Lung (tissue), 12 donors: Measurements from ENCODE around the gene SRXN1. TPM values are rescaled to one million over a fixed set of nuclear protein-coding genes. Genes with fewer than 3 reads are reported as not detected.
"Not testable (repeated sequence)": the region's sequence is repeated elsewhere in the genome, so short reads cannot be mapped to it uniquely, and the experiment has no call there.

Experiments used
- ATAC-seq: fragments of 200-7000 bp; cut with Tn5 transposase; one replicate; pipeline ENCODE4 v1.9.1; 2020; ENCODE audit warnings: moderate number of reproducible peaks; ENCODE audit not compliant: insufficient read depth, low FRiP score
- DNase-seq, 3 donors: peaks; one replicate each; pipeline ENCODE4 v3.0.0-alpha.2; 2013 to 2017
- H3K27ac ChIP-seq, 2 donors: one replicate each; pipeline ENCODE4 v1.5.1; 2013; ENCODE audit warnings: mild to moderate bottlenecking in 2 of 2, moderate library complexity in 2 of 2, control low read depth in 1 of 2, inconsistent platforms in 1 of 2, low read depth in 1 of 2, low read length in 1 of 2
- H3K27me3 ChIP-seq, 3 donors: one replicate each; pipeline ENCODE4 v1.5.1; 2013; ENCODE audit warnings: low read length in 2 of 3; ENCODE audit not compliant: control insufficient read depth in 3 of 3, insufficient read depth in 3 of 3
- H3K36me3 ChIP-seq, 4 donors: one replicate each; pipeline ENCODE4 v1.5.1; 2013; ENCODE audit warnings: low read length in 4 of 4, mild to moderate bottlenecking in 1 of 4, moderate library complexity in 1 of 4; ENCODE audit not compliant: control insufficient read depth in 4 of 4, insufficient read depth in 4 of 4
- H3K4me1 ChIP-seq, 5 donors: one replicate each; pipeline ENCODE4 v1.5.1; 2013; ENCODE audit warnings: low read length in 5 of 5, mild to moderate bottlenecking in 2 of 5, moderate library complexity in 1 of 5; ENCODE audit not compliant: control insufficient read depth in 5 of 5, insufficient read depth in 5 of 5
- H3K4me3 ChIP-seq: one replicate; pipeline ENCODE4 v1.5.1; 2013; ENCODE audit warnings: mild to moderate bottlenecking, control low read depth, moderate library complexity
- H3K9ac ChIP-seq, 2 donors: one replicate each; pipeline ENCODE4 v1.5.1; 2013; ENCODE audit warnings: low read length in 2 of 2, control low read depth in 1 of 2; ENCODE audit not compliant: insufficient read depth in 1 of 2
- H3K9me3 ChIP-seq, 4 donors: one replicate each; pipeline ENCODE4 v1.5.1; 2013; ENCODE audit warnings: low read length in 3 of 4, mild to moderate bottlenecking in 1 of 4, moderate library complexity in 1 of 4; ENCODE audit not compliant: control insufficient read depth in 4 of 4, insufficient read depth in 3 of 4
- CTCF ChIP-seq: IDR thresholded peaks from 2 replicates; pipeline ENCODE4 v1.5.1; 2012; ENCODE audit warnings: mild to moderate bottlenecking; ENCODE audit errors: control extremely low read depth, extremely low read depth
- WGBS, 2 donors: extraction: QIAGEN DNeasy Blood & Tissue Kit; methylation state at CpG; one replicate each; pipeline ENCODE4 v1.1.7; 2013; 5-methylcytosine and 5-hydroxymethylcytosine counted together
- polyA plus RNA-seq, 2 donors: library from polyadenylated mRNA; stranded (reverse); fragments of 200-250 nt; gene quantifications; one replicate each; pipeline ENCODE4 v1.2.1, GENCODE V29; 2013
- total RNA-seq, 2 donors: library from RNA; depleted of rRNA in 1 of 2; stranded (reverse); fragments of >200 nt in 1 of 2; gene quantifications; one replicate each; pipeline ENCODE4 v1.2.1, GENCODE V29; 2014 to 2021
- donor health status: control.
- donor health status: control.
- donor health status: Bipolar disorder and iron deficiency.
- donor health status: healthy.
- donor health status: DM: yes; HTN: yes; CAD: no.

The SRXN1 gene
- total and polyA plus RNA-seq, 4 donors, result 6.1 to 47.4 (median 25.3) TPM

- no peak overlapping the region for H3K4me3 ChIP-seq
- TF ChIP-seq CTCF, result no peak
- 50 to 62% methylated on average over 2 of the region's 2 CpGs for WGBS, 2 donors
- no peak for ATAC-seq
- peaks cover 0 to 4% (median 0%) of the 10 kb centered on the region in 5 donors for H3K4me1 ChIP-seq
- no peak overlapping the region for H3K9ac ChIP-seq
- no peak overlapping the region for H3K27ac ChIP-seq
- H3K9me3 ChIP-seq, result peaks cover 0 to 2% (median 0%) of the 10 kb centered on the region in 4 donors
- DNase-seq, result peak in 1 of 3 donors; percentile 53
- peaks cover 0 to 9% (median 3%) of the 10 kb centered on the region in 3 donors for H3K27me3 ChIP-seq
- H3K36me3 ChIP-seq, result no peaks in the 10 kb centered on the region
Measured at GRCh38 chr20:695165-695866, 42.3 kb upstream of the SRXN1 start.

DNA sequence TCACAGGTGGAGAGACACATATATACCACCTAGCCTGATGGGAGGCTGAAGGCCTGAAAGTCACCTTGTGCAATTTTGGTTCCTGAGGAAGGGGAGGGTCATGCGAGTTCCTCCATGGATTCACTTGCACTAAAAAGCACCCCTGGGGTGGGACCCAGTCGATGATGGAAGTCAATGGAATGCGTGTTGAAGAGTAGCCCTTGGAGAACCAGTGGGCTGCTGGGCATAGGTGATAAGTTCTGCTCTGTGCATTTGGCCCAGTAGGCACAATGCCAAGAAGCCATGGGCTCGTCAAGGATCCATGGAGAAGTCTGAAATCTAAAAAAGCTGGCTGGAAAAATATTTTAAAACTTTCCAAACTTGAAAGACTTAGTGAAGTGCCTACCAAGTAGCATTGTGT is 41.5 kb upstream of the SRXN1 start:
- Histone ChIP-seq H3K9ac (no peak overlapping the region), H3K4me3 (no peak overlapping the region), H3K4me1 (peaks cover 0 to 4% (median 0%) of the 10 kb centered on the region in 5 donors), H3K27ac (no peak overlapping the region), H3K9me3 (no peaks in the 10 kb centered on the region), H3K27me3 (peaks cover 0 to 17% (median 3%) of the 10 kb centered on the region in 3 donors), H3K36me3 (no peaks in the 10 kb centered on the region)
- DNase-seq (no peak), ATAC-seq (no peak)
- TF ChIP-seq CTCF, result no peak
- WGBS, 2 donors, result 67 to 74% methylated on average over 4 of the region's 4 CpGs

DNA sequence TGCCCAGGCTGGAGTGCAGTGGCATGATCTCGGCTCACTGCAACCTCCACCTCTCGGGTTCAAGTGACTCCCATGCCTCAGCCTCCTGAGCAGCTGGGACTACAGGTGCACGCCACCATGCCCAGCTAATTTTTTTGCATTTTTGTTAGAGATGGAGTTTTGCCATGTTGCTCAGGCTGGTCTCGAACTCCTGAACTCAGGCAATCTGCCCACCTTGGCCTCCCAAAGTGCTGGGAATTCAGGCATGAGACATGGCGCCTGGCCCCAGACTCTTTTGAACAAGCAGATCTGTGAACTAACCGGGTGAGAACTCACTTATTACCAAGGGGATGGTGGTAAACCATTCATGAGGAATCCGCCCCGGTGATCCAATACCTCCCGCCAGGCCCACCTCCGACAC is 40.8 kb upstream of the SRXN1 start:
- H3K4me3 ChIP-seq, H3K9me3 ChIP-seq, H3K4me1 ChIP-seq, DNase-seq, ATAC-seq, H3K36me3 ChIP-seq, H3K27ac ChIP-seq, H3K9ac ChIP-seq: not testable (repeated sequence)
- 91 to 94% methylated on average over 10 of the region's 10 CpGs for WGBS, 2 donors
- peaks cover 0 to 21% (median 3%) of the 10 kb centered on the region in 3 donors for H3K27me3 ChIP-seq

DNA sequence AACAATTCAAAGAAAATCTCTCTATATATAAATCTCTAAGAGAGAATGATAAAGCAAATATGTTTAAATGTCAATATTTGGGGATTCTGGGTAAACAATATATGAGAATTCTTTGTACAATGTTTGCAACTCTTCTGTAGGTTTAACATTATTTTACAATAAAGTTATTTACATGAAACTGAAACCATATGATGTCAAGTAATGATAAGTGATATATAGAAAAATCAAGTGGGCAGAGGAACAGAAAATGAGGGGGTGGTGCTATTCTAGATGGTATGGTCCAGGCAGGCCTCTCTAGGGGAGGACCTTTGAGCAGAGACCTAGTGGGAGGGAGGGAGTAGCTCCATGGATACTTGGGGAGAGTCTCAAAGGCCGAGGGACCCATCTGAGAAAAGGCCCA is 39.0 kb upstream of the SRXN1 start:
- no peak overlapping the region for H3K9ac ChIP-seq
- no peak for TF ChIP-seq CTCF
- no peak for DNase-seq
- H3K4me3 ChIP-seq, result no peak overlapping the region
- no peak overlapping the region for H3K27ac ChIP-seq
- H3K36me3 ChIP-seq, result no peaks in the 10 kb centered on the region
- peaks cover 0 to 2% (median 0%) of the 10 kb centered on the region in 4 donors for H3K9me3 ChIP-seq
- H3K4me1 ChIP-seq, result peaks cover 0 to 4% (median 0%) of the 10 kb centered on the region in 5 donors
- H3K27me3 ChIP-seq, result peaks cover 0 to 36% (median 9%) of the 10 kb centered on the region in 3 donors
- 45 to 73% methylated on average over 1 of the region's 1 CpG for WGBS, 2 donors
- no peak for ATAC-seq
